SK-N-SH (cell line): ENCODE data around the gene PRKN.

Source experiments
- CTCF ChIP-seq: fragments of 200-600 bp; sonication (generic); IDR thresholded peaks from 2 replicates; pipeline ENCODE4 v1.6.1; 2017; ENCODE audit warnings: antibody characterized with exemption, mild to moderate bottlenecking, moderate library complexity
- EP300 ChIP-seq, 2 experiments: IDR thresholded peaks; 2 replicates each; pipeline versions ENCODE4 v1.4.0 to v1.6.1; 2012; ENCODE audit warnings: borderline replicate concordance in 1 of 2, low read depth in 1 of 2, low read length in 1 of 2
- SIN3A ChIP-seq: IDR thresholded peaks from 2 replicates; pipeline ENCODE4 v1.6.1; 2012; ENCODE audit warnings: low read depth, mild to moderate bottlenecking, low read length, moderate library complexity, borderline replicate concordance

GRCh38 chr6:161301338-161301737 is 1426.2 kb downstream of the PRKN start:
- TF ChIP-seq SIN3A = no peak
- TF ChIP-seq CTCF = no peak
- peak in 1 of 2 experiments; percentile 64; a peak in 1 of 4 replicates for TF ChIP-seq EP300 (IDR thresholded peaks at IDR 0.05; ENCODE audit: borderline replicate concordance in 1 of 2, low read depth in 1 of 2, low read length in 1 of 2)
